ENCODE results near the gene ANGPTL8.
A peak's percentile ranks its signal among the peaks of the same experiment; 100 is the strongest.

The ANGPTL8 gene

DNA sequence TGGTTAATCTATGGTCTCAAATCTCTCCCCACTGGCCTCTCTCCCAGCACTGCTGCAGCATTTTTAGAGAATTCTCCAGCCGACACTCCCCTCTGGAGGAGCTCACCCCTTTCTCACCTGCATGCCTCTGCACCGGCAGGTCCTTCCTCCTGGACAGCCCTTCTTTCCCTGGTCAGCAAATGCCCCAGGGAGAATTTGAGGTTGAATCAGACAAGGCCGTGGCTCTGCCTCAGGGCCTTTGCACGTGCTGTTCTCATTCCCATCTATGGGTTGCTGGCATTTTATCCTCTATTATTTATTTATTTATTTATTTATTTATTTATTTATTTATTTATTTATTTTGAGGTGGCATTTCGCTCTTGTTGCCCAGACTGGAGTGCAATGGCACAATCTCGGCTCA is 24.3 kb downstream of the ANGPTL8 start:
- Histone ChIP-seq H3K4me1 (ENCODE audit: control insufficient read depth, insufficient read depth, low read length, poor library complexity, severe bottlenecking) (no peaks in the 10 kb centered on the region), H3K4me3 (ENCODE audit: extremely low read depth, insufficient read depth, low read length, poor library complexity, severe bottlenecking) (no peak overlapping the region)
- 94 to 100% methylated on average over 1 to 3 of the region's 6 CpGs for whole genome bisulfite sequencing, 2 experiments (ENCODE audit: insufficient coverage in 2 of 2)

GRCh38 chr19:11264452-11265176 is 25.2 kb downstream of the ANGPTL8 start:
- no peaks in the 10 kb centered on the region for H3K36me3 ChIP-seq (ENCODE audit: control insufficient read depth, insufficient read depth, low read length)
- H3K9me3 ChIP-seq (ENCODE audit: control insufficient read depth, low read length) = no peaks in the 10 kb centered on the region
- H3K4me1 ChIP-seq (ENCODE audit: control insufficient read depth, insufficient read depth, low read length, poor library complexity, severe bottlenecking) = no peaks in the 10 kb centered on the region
- no peak overlapping the region for H3K27ac ChIP-seq (ENCODE audit: low read depth, low read length, severe bottlenecking)
- 86 to 92% methylated on average over 9 to 17 of the region's 19 CpGs for WGBS, 2 experiments (ENCODE audit: insufficient coverage in 2 of 2)
- no peak overlapping the region for H3K4me3 ChIP-seq (ENCODE audit: extremely low read depth, insufficient read depth, low read length, poor library complexity, severe bottlenecking)

More for the DNA sequence above, 24.3 kb downstream of the ANGPTL8 start:
- no peaks in the 10 kb centered on the region for H3K36me3 ChIP-seq (ENCODE audit: control insufficient read depth, insufficient read depth, low read length)
- H3K9me3 ChIP-seq (ENCODE audit: control insufficient read depth, low read length) = no peaks in the 10 kb centered on the region
- no peak overlapping the region for H3K27ac ChIP-seq (ENCODE audit: low read depth, low read length, severe bottlenecking)

DNA sequence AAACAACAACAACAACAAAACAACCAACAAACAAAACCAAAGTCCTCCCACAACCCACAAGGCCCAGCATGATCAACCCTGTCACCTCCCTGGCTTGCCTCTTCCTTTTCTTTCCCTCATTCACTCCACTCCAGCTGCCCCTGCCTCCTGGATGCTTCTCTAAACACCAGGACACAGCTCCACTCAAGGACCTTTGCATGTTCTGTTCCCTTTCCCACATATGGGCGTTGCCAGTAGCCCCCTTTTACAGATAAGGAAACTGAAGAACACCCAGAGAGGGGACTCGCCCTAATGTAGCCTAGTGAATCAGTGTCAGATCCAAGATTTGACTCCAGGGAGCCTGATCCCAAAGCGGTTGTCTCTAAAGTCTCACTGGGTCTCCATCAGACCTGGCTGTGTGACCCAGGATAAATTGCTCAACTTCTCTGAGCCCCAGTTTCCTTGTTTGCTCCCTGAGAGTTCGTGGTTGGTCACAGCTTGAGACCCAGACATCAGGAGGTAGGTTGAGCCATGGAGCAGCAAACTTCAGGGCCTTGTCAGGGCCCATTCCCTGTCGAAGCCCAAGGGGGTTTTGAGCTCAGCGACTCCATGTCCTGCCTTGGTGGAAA is 25.9 kb downstream of the ANGPTL8 start:
- Histone ChIP-seq H3K9me3 (ENCODE audit: control insufficient read depth, low read length) (no peaks in the 10 kb centered on the region), H3K27ac (ENCODE audit: low read depth, low read length, severe bottlenecking) (no peak overlapping the region), H3K4me1 (ENCODE audit: control insufficient read depth, insufficient read depth, low read length, poor library complexity, severe bottlenecking) (no peaks in the 10 kb centered on the region), H3K4me3 (ENCODE audit: extremely low read depth, insufficient read depth, low read length, poor library complexity, severe bottlenecking) (no peak overlapping the region), H3K36me3 (ENCODE audit: control insufficient read depth, insufficient read depth, low read length) (no peaks in the 10 kb centered on the region)
- WGBS, 2 experiments (ENCODE audit: insufficient coverage in 2 of 2) = 88 to 93% methylated on average over 6 of the region's 6 CpGs

DNA sequence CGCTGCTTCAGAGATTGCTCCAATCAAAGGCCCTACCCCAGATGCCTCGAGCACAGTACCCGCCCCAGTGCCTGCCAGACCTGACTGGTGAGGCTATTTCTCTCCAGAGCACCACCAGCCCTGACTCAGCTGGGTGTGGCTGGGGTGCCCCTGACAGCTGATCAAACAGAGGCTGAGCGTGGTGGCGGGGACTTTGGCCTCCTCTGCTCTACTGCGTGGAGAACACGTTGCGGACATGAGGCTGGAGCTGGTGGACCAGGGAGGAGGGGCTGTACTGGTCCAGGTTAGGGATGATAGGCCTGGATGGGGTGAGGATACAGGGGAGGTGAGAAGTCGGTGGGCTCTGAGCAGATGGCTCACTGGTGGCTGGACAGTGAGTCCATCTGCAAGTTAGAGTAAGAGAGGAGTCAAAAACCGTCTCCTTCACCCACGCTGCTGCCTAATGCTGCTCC is 26.4 kb downstream of the ANGPTL8 start:
- Histone ChIP-seq H3K4me3 (ENCODE audit: extremely low read depth, insufficient read depth, low read length, poor library complexity, severe bottlenecking) (no peak overlapping the region), H3K36me3 (ENCODE audit: control insufficient read depth, insufficient read depth, low read length) (no peaks in the 10 kb centered on the region), H3K4me1 (ENCODE audit: control insufficient read depth, insufficient read depth, low read length, poor library complexity, severe bottlenecking) (no peaks in the 10 kb centered on the region), H3K27ac (ENCODE audit: low read depth, low read length, severe bottlenecking) (no peak overlapping the region), H3K9me3 (ENCODE audit: control insufficient read depth, low read length) (no peaks in the 10 kb centered on the region)
- WGBS, 2 experiments (ENCODE audit: insufficient coverage in 2 of 2) = 77 to 79% methylated on average over 11 of the region's 11 CpGs

DNA sequence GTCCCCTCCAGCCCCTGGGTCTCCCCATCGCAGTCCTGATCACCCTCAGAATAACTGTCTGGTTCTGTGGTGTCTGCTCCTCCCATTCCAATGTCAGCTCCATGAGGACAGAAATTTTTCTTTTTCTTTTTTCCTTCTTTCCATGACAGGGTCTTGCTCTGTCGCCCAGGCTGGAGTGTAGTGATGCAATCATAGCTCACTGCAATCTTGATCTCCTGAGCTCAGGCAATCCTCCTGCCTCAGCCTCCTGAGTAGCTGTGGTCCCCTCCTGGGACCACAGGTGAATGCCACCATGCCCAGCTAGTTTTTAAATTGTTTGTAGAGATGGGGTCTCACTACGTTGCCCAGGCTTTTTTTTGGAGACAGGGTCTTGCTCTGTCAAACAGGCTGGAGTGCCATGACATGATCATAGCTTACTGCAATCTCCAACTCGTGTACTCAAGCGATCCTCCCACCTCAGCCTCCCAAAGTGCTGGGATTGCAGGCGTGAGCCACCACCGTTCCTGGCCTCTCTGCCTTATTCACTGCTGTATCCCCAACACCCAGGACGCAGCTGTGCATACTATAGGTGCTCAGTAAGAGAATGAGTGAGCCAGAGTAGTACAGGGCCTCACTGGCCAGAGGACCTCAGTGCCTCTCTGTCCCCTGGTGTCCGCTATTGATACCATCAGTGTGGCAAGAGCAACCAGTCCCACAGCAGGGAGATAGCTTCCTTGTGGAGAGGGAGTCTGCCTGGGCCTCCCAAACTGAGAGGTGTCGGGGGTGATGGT is 28.1 kb downstream of the ANGPTL8 start:
- 92 to 96% methylated on average over 9 of the region's 10 CpGs for WGBS, 2 experiments (ENCODE audit: insufficient coverage in 2 of 2)
- Histone ChIP-seq H3K4me1 (ENCODE audit: control insufficient read depth, insufficient read depth, low read length, poor library complexity, severe bottlenecking) (no peaks in the 10 kb centered on the region), H3K9me3 (ENCODE audit: control insufficient read depth, low read length) (no peaks in the 10 kb centered on the region), H3K36me3 (ENCODE audit: control insufficient read depth, insufficient read depth, low read length) (no peaks in the 10 kb centered on the region), H3K4me3 (ENCODE audit: extremely low read depth, insufficient read depth, low read length, poor library complexity, severe bottlenecking) (no peak overlapping the region), H3K27ac (ENCODE audit: low read depth, low read length, severe bottlenecking) (no peak overlapping the region)

DNA sequence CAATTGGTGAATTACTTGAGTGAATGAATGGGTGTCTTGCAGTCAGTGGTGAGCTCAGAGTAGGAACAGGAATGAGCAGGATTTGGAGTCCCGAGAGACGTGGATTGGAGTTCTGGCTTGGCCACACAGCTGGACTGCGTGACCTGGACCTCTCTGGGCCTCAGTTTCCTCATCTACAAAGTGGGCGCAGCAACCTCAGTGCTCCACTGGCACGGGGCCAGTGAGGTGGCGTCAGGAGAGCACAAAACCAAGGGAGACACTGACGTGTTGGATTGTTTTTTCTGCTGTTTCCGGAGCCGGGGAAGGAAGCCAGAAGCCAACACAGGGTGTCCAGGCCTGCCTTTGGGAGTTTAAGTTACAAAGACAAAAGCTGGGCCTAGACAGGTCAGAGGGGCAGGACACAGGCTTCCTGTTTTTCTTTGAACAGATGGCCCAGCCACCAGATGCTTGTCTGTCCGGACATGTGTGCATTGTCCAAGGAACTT is 29.4 kb downstream of the ANGPTL8 start:
- peak overlapping the region; percentile 74 for H3K27ac ChIP-seq (ENCODE audit: low read depth, low read length, severe bottlenecking)
- H3K9me3 ChIP-seq (ENCODE audit: control insufficient read depth, low read length) = no peaks in the 10 kb centered on the region
- H3K4me3 ChIP-seq (ENCODE audit: extremely low read depth, insufficient read depth, low read length, poor library complexity, severe bottlenecking) = no peak overlapping the region
- H3K36me3 ChIP-seq (ENCODE audit: control insufficient read depth, insufficient read depth, low read length) = no peaks in the 10 kb centered on the region
- no peaks in the 10 kb centered on the region for H3K4me1 ChIP-seq (ENCODE audit: control insufficient read depth, insufficient read depth, low read length, poor library complexity, severe bottlenecking)
- WGBS, 2 experiments (ENCODE audit: insufficient coverage in 2 of 2) = 82 to 84% methylated on average over 10 of the region's 10 CpGs

GRCh38 chr19:11269408-11269807 is 30.0 kb downstream of the ANGPTL8 start:
- peak overlapping the region; percentile 74 for H3K27ac ChIP-seq (ENCODE audit: low read depth, low read length, severe bottlenecking)
- no peak overlapping the region for H3K4me3 ChIP-seq (ENCODE audit: extremely low read depth, insufficient read depth, low read length, poor library complexity, severe bottlenecking)
- no peaks in the 10 kb centered on the region for H3K9me3 ChIP-seq (ENCODE audit: control insufficient read depth, low read length)
- H3K36me3 ChIP-seq (ENCODE audit: control insufficient read depth, insufficient read depth, low read length) = no peaks in the 10 kb centered on the region
- no CpG with 5 or more reads among the region's 7 CpGs for WGBS, 2 experiments (ENCODE audit: insufficient coverage in 2 of 2)
- no peaks in the 10 kb centered on the region for H3K4me1 ChIP-seq (ENCODE audit: control insufficient read depth, insufficient read depth, low read length, poor library complexity, severe bottlenecking)

DNA sequence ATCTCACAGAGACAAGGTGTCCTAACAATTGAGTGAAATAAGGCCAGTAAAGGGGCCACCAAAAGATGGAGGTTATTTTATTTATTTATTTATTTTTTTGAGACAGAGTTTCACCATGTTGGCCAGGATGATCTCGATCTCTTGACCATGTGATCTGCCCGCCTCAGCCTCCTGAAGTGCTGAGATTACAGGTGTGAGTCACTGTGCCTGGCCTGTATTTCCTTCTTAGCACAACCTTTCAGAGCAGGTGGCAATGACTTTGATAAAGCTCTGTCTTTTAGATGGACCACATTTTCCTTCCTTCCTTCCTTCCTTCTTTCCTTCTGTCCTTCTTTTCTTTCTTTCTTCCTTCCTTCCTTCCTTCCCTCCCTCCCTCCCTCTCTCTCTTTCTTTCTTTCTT is 33.9 kb downstream of the ANGPTL8 start:
- Histone ChIP-seq H3K4me1 (ENCODE audit: control insufficient read depth, insufficient read depth, low read length, poor library complexity, severe bottlenecking) (no peaks in the 10 kb centered on the region), H3K9me3 (ENCODE audit: control insufficient read depth, low read length) (no peaks in the 10 kb centered on the region), H3K36me3 (ENCODE audit: control insufficient read depth, insufficient read depth, low read length) (no peaks in the 10 kb centered on the region), H3K27ac (ENCODE audit: low read depth, low read length, severe bottlenecking) (no peak overlapping the region), H3K4me3 (ENCODE audit: extremely low read depth, insufficient read depth, low read length, poor library complexity, severe bottlenecking) (no peak overlapping the region)
- WGBS, 2 experiments (ENCODE audit: insufficient coverage in 2 of 2) = 79 to 93% methylated on average over 2 of the region's 2 CpGs

- Histone ChIP-seq H3K27ac (ENCODE audit: low read depth, low read length, severe bottlenecking) (no peak overlapping the region), H3K4me3 (ENCODE audit: extremely low read depth, insufficient read depth, low read length, poor library complexity, severe bottlenecking) (no peak overlapping the region), H3K4me1 (ENCODE audit: control insufficient read depth, insufficient read depth, low read length, poor library complexity, severe bottlenecking) (no peaks in the 10 kb centered on the region), H3K36me3 (ENCODE audit: control insufficient read depth, insufficient read depth, low read length) (no peaks in the 10 kb centered on the region), H3K9me3 (ENCODE audit: control insufficient read depth, low read length) (no peaks in the 10 kb centered on the region)
- WGBS, 2 experiments (ENCODE audit: insufficient coverage in 2 of 2) = 40 to 67% methylated on average over 3 of the region's 5 CpGs
Observed at GRCh38 chr19:11273989-11274388, 34.6 kb downstream of the ANGPTL8 start.

GRCh38 chr19:11274533-11275086 is 35.2 kb downstream of the ANGPTL8 start:
- H3K9me3 ChIP-seq (ENCODE audit: control insufficient read depth, low read length) = no peaks in the 10 kb centered on the region
- H3K36me3 ChIP-seq (ENCODE audit: control insufficient read depth, insufficient read depth, low read length) = no peaks in the 10 kb centered on the region
- WGBS, 2 experiments (ENCODE audit: insufficient coverage in 2 of 2) = 62 to 100% methylated on average over 2 to 3 of the region's 4 CpGs
- H3K27ac ChIP-seq (ENCODE audit: low read depth, low read length, severe bottlenecking) = no peak overlapping the region
- no peaks in the 10 kb centered on the region for H3K4me1 ChIP-seq (ENCODE audit: control insufficient read depth, insufficient read depth, low read length, poor library complexity, severe bottlenecking)
- no peak overlapping the region for H3K4me3 ChIP-seq (ENCODE audit: extremely low read depth, insufficient read depth, low read length, poor library complexity, severe bottlenecking)

All from mesodermal cell (in vitro differentiated cells).